PC-3 (cell line): ENCODE data around the gene CLEC5A. TPM values are rescaled to one million over a fixed set of nuclear protein-coding genes. Genes with fewer than 3 reads are reported as not detected.
A peak's percentile ranks its signal among the peaks of the same experiment; 100 is the strongest.
"Not testable (repeated sequence)": the region's sequence is repeated elsewhere in the genome, so short reads cannot be mapped to it uniquely, and the experiment has no call there.

Experiments used
- ATAC-seq: fragments of 200-7000 bp; cut with Tn5 transposase; 2 replicates; pipeline ENCODE4 v1.9.1; 2020; ENCODE audit warnings: mild to moderate bottlenecking, moderate library complexity
- BruUV-seq: library from RNA; stranded (reverse); fragments of 400-500 nt; replicated peaks from 2 replicates; lab custom pipeline; 2021; lab: Mats Ljungman, UMichigan
- CTCF ChIA-PET: fragments of 300-600 bp; sonication (Branson Sonifier 250); formaldehyde crosslinking; loops from one replicate; lab custom pipeline; 2022; ENCODE audit warnings: antibody characterized with exemption; lab: Charles Lee
- POLR2A ChIA-PET: fragments of 300-600 bp; sonication (Branson Sonifier 250); formaldehyde crosslinking; loops from one replicate; lab custom pipeline; 2022; ENCODE audit warnings: antibody characterized with exemption; ENCODE audit not compliant: unreplicated experiment; lab: Charles Lee
- DNase-seq: peaks from one replicate; pipeline ENCODE4 v3.0.0-alpha.2; 2015
- H2AFZ ChIP-seq: fragments of 300-600 bp; sonication (generic); 2 replicates; pipeline ENCODE4 v1.6.0; 2016; ENCODE audit warnings: antibody characterized with exemption, low read length
- H3F3A ChIP-seq: fragments of 300-600 bp; sonication (generic); one replicate; pipeline ENCODE4 v1.6.0; 2017; ENCODE audit warnings: antibody characterized with exemption, low read length, control low read depth, mild to moderate bottlenecking; ENCODE audit not compliant: unreplicated experiment
- H3K27ac ChIP-seq: fragments of 300-600 bp; sonication (generic); 2 replicates; pipeline ENCODE4 v1.5.1; 2016; ENCODE audit warnings: mild to moderate bottlenecking, low read length
- H3K27me3 ChIP-seq: fragments of 300-600 bp; sonication (generic); 2 replicates; pipeline ENCODE4 v1.6.1; 2016; ENCODE audit warnings: low read length, mixed read lengths
- H3K36me3 ChIP-seq: fragments of 300-600 bp; sonication (generic); 2 replicates; pipeline ENCODE4 v1.6.1; 2016; ENCODE audit warnings: low read depth, mixed run types, low read length, mixed read lengths
- H3K4me1 ChIP-seq: fragments of 300-600 bp; sonication (generic); 2 replicates; pipeline ENCODE4 v1.5.1; 2016; ENCODE audit warnings: low read length; ENCODE audit not compliant: insufficient read depth
- H3K4me2 ChIP-seq: fragments of 300-600 bp; sonication (generic); 2 replicates; pipeline ENCODE4 v1.6.0; 2016; ENCODE audit warnings: low read length
- H3K4me3 ChIP-seq: fragments of 300-600 bp; sonication (generic); 2 replicates; pipeline ENCODE4 v1.5.1; 2016; ENCODE audit warnings: mild to moderate bottlenecking, low read length, mixed read lengths
- H3K79me2 ChIP-seq: fragments of 300-600 bp; sonication (generic); 2 replicates; pipeline ENCODE4 v1.6.1; 2017; ENCODE audit warnings: low read length, mixed read lengths
- H3K9ac ChIP-seq: fragments of 300-600 bp; sonication (generic); 2 replicates; pipeline ENCODE4 v1.6.0; 2016; ENCODE audit warnings: mild to moderate bottlenecking, low read length
- H3K9me2 ChIP-seq: fragments of 300-600 bp; sonication (generic); replicated peaks from 2 replicates; pipeline ENCODE4 v1.6.1; 2016; ENCODE audit warnings: mixed run types, low read length, mixed read lengths
- H3K9me3 ChIP-seq: fragments of 300-600 bp; sonication (generic); 2 replicates; pipeline ENCODE4 v1.6.1; 2016; ENCODE audit warnings: low read length, mixed read lengths
- H4K20me1 ChIP-seq: fragments of 300-600 bp; sonication (generic); 2 replicates; pipeline ENCODE4 v1.6.1; 2016; ENCODE audit warnings: low read length, mixed read lengths
- CTCF ChIP-seq: fragments of 300-600 bp; sonication (generic); conservative IDR thresholded peaks from 2 replicates; pipeline ENCODE4 v1.5.1; 2017; ENCODE audit warnings: antibody characterized with exemption, low read depth, mild to moderate bottlenecking, low read length
- EZH2 ChIP-seq: fragments of 300-600 bp; sonication (generic); IDR thresholded peaks from one replicate; pipeline ENCODE4 v1.6.1; 2017; ENCODE audit warnings: antibody characterized with exemption, mild to moderate bottlenecking, low read length; ENCODE audit not compliant: unreplicated experiment
- EZH2phosphoT487 ChIP-seq: fragments of 300-600 bp; sonication (generic); IDR thresholded peaks from 2 replicates; pipeline ENCODE4 v1.6.1; 2018; ENCODE audit warnings: mild to moderate bottlenecking, antibody characterized with exemption, low read length, borderline replicate concordance
- intact Hi-C: fragments of 100-400 bp; cut with micrococcal nuclease; formaldehyde crosslinking; loops from 2 replicates; pipeline ENCODE4 v1.9.0; 2023
- total RNA-seq: library from RNA; depleted of rRNA; stranded (reverse); fragments of >200 nt; gene quantifications from 2 replicates; pipeline ENCODE4 v1.2.3, GENCODE V29; 2014

Gene CLEC5A
- total RNA-seq, 1 experiment from 2014 or later = not detected

DNA sequence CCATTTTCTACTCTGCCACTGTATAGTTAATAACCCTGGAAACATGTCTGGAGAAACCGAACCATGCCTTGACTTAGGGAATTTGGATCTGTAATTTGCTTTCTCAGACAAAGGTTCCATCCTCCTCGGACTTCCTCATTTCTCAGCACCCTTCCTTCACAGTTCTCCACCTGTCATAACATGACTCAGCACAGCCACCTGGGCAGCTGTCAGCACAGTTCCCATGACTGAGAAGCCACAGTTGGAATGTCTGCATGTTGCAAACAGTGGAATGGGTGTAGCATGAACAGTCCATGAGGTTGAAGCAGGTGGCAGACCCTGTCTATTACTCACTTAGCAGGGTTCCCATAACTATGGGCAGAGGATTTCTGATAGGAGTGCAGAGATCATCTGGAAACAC, 31.2 kb downstream of the CLEC5A start:
- Histone ChIP-seq H3K4me1 (no peaks in the 10 kb centered on the region), H3K9me2 (no peaks in the 10 kb centered on the region), H3K9ac (no peak overlapping the region), H2AFZ (no peak overlapping the region), H3K79me2 (no peaks in the 10 kb centered on the region), H3K36me3 (no peaks in the 10 kb centered on the region), H3K4me2 (no peak overlapping the region), H3K27me3 (peaks cover 15% of the 10 kb centered on the region; the same call in 1 of the 2 replicates), H3K27ac (no peak overlapping the region), H3K4me3 (no peak overlapping the region), H3K9me3 (no peaks in the 10 kb centered on the region), H3F3A (no peaks in the 10 kb centered on the region), H4K20me1 (no peaks in the 10 kb centered on the region)
- TF ChIP-seq EZH2 (no peak), CTCF (no peak), EZH2phosphoT487 (no peak)
- POLR2A ChIA-PET = no interaction called here
- intact Hi-C loops = no loop called here
- ATAC-seq (no peak), DNase-seq (peak; percentile 49)
- CTCF ChIA-PET = no interaction called here
- no TSS peak for BruUV-seq

- Histone ChIP-seq H3K4me3 (no peak overlapping the region), H3F3A (no peaks in the 10 kb centered on the region), H3K9me2 (no peaks in the 10 kb centered on the region), H3K79me2 (no peaks in the 10 kb centered on the region), H4K20me1 (no peaks in the 10 kb centered on the region), H2AFZ (no peak overlapping the region), H3K4me2 (no peak overlapping the region), H3K9me3 (no peaks in the 10 kb centered on the region), H3K27ac (no peak overlapping the region), H3K36me3 (no peaks in the 10 kb centered on the region), H3K9ac (no peak overlapping the region), H3K27me3 (peaks cover 22% of the 10 kb centered on the region), H3K4me1 (no peaks in the 10 kb centered on the region)
- CTCF ChIA-PET = no interaction called here
- BruUV-seq = no TSS peak
- TF ChIP-seq EZH2 (no peak), EZH2phosphoT487 (no peak), CTCF (no peak)
- DNase-seq = no peak
- intact Hi-C loops = no loop called here
- POLR2A ChIA-PET = no interaction called here
- ATAC-seq = no peak
Observed at GRCh38 chr7:141911391-141911790, 35.4 kb downstream of the CLEC5A start.

DNA sequence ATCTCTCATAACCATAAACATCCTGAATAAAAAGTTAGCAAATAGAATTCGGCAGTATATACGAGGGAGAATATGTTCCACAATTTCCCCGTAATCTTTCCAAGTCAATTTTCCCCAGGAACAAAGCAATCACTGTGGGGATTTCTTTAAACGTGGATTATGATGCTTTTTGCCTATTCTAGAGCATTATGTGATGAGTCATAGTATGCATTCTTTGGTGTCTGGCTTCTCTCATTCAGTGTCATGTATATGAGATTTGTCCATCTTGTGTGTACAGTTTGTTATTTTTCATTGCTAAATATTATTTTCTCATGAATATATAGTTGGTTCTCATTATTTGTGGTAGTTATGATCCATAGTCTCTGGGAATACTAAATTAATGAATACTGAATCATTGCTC, 40.5 kb downstream of the CLEC5A start:
- no peaks in the 10 kb centered on the region for H3K9me3 ChIP-seq
- H3K4me3 ChIP-seq = no peak overlapping the region
- no peak for ATAC-seq
- peaks cover 22% of the 10 kb centered on the region for H3K27me3 ChIP-seq
- no peak overlapping the region for H2AFZ ChIP-seq
- POLR2A ChIA-PET = no interaction called here
- no peaks in the 10 kb centered on the region for H4K20me1 ChIP-seq
- H3K9ac ChIP-seq = no peak overlapping the region
- no peaks in the 10 kb centered on the region for H3K36me3 ChIP-seq
- H3K9me2 ChIP-seq = no peaks in the 10 kb centered on the region
- no peak for TF ChIP-seq EZH2
- no peak for TF ChIP-seq EZH2phosphoT487
- no peak for TF ChIP-seq CTCF
- no peak overlapping the region for H3K4me2 ChIP-seq
- no TSS peak for BruUV-seq
- H3K79me2 ChIP-seq = no peaks in the 10 kb centered on the region
- no peaks in the 10 kb centered on the region for H3F3A ChIP-seq
- H3K27ac ChIP-seq = no peak overlapping the region
- intact Hi-C loops = no loop called here
- CTCF ChIA-PET = no interaction called here
- no peak for DNase-seq
- H3K4me1 ChIP-seq = no peaks in the 10 kb centered on the region

DNA sequence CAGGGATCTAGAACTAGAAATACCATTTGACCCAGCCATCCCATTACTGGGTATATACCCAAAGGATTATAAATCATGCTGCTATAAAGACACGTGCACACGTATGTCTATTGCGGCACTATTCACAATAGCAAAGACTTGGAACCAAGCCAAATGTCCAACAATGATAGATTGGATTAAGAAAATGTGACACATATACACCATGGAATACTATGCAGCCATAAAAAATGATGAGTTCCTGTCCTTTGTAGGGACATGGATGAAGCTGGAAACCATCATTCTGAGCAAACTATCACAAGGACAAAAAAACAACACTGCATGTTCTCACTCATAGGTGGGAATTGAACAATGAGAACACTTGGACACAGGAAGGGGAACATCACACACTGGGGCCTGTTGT, 47.4 kb downstream of the CLEC5A start:
- H3F3A ChIP-seq, CTCF ChIA-PET, POLR2A ChIA-PET, H3K36me3 ChIP-seq, H3K79me2 ChIP-seq, intact Hi-C loops, H3K4me1 ChIP-seq, DNase-seq, H2AFZ ChIP-seq, H3K9me2 ChIP-seq, ATAC-seq, H3K4me2 ChIP-seq, H3K9me3 ChIP-seq, H3K9ac ChIP-seq, H3K27ac ChIP-seq, BruUV-seq, H3K4me3 ChIP-seq, H4K20me1 ChIP-seq: not testable (repeated sequence)
- peaks cover 17% of the 10 kb centered on the region for H3K27me3 ChIP-seq
